NT2/D1 (cell line): Measurements from ENCODE around the gene LRSAM1.

Experiments used
- SUZ12 ChIP-seq: IDR thresholded peaks from 2 replicates; pipeline ENCODE4 v1.6.1; 2011; ENCODE audit not compliant: insufficient read length, insufficient read depth; ENCODE audit errors: extremely low read depth
- YY1 ChIP-seq: IDR thresholded peaks from 2 replicates; pipeline ENCODE4 v1.6.1; 2011; ENCODE audit not compliant: insufficient read length, insufficient read depth

- TF ChIP-seq YY1: no peak
- no peak for TF ChIP-seq SUZ12
Measured at GRCh38 chr9:127501821-127502343, 50.6 kb downstream of the LRSAM1 start.
